Sigmoid colon (tissue), 4 donors: ENCODE results near the gene IRF2BP2.

Experiments
- CTCF ChIP-seq, 4 experiments: fragments of 450-650 bp in 3 of 4; fragments of 200-600 bp in 1 of 4; IDR thresholded peaks; one replicate each; pipeline ENCODE4 v1.5.1; 2016 to 2019; ENCODE audit warnings: antibody characterized with exemption in 4 of 4, mild to moderate bottlenecking in 3 of 4, moderate library complexity in 2 of 4
- EP300 ChIP-seq, 4 donors: sonication (generic); formaldehyde crosslinking; IDR thresholded peaks; one replicate each; pipeline ENCODE4 v1.6.1; 2017; ENCODE audit warnings: antibody characterized with exemption in 4 of 4
- POLR2A ChIP-seq, 2 donors: fragments of 450-650 bp; IDR thresholded peaks; one replicate each; pipeline ENCODE4 v1.6.1; 2016; ENCODE audit warnings: antibody characterized with exemption in 2 of 2, mild to moderate bottlenecking in 2 of 2, moderate library complexity in 2 of 2
- POLR2AphosphoS5 ChIP-seq, 4 donors: sonication (generic); formaldehyde crosslinking; IDR thresholded peaks; one replicate each; pipeline ENCODE4 v1.6.1; 2017; ENCODE audit warnings: antibody characterized with exemption in 4 of 4

GRCh38 chr1:234564035-234565029 is 45.6 kb downstream of the IRF2BP2 start:
- no peak for TF ChIP-seq CTCF (IDR thresholded peaks at IDR 0.05)
- TF ChIP-seq EP300 (IDR thresholded peaks at IDR 0.05) = no peak
- no peak for TF ChIP-seq POLR2A (IDR thresholded peaks at IDR 0.05)
- TF ChIP-seq POLR2AphosphoS5 (IDR thresholded peaks at IDR 0.05) = no peak
